Stimulated activated CD4-positive, alpha-beta T cell treated with anti-CD3 and anti-CD28 coated beads, Interleukin-4, amount 100 ng/mL, for 48 hours (primary cell): ENCODE data around the gene GRK1.

ENCODE experiments used
- DNase-seq, 2 donors: peaks; one replicate each; pipeline ENCODE4 v3.0.0-alpha.2; 2020; ENCODE audit warnings: low read depth in 2 of 2

The GRK1 gene

GRCh38 chr13:113729187-113730019, 62.4 kb downstream of the GRK1 start:
- no peak for DNase-seq

GRCh38 chr13:113730258-113730691, 63.3 kb downstream of the GRK1 start:
- no peak for DNase-seq

GRCh38 chr13:113730831-113731191, 63.8 kb downstream of the GRK1 start:
- DNase-seq = no peak

GRCh38 chr13:113731192-113732175, 64.5 kb downstream of the GRK1 start:
- DNase-seq = no peak

- DNase-seq = no peak
These were observed 65.3 kb downstream of the GRK1 start for GRCh38 chr13:113732176-113732960.

- no peak for DNase-seq
These were observed 66.2 kb downstream of the GRK1 start for GRCh38 chr13:113732961-113733950.

GRCh38 chr13:113734099-113734825, 67.2 kb downstream of the GRK1 start:
- no peak for DNase-seq

GRCh38 chr13:113734826-113735125, 67.8 kb downstream of the GRK1 start:
- no peak for DNase-seq

- DNase-seq = no peak
These were observed 68.2 kb downstream of the GRK1 start for GRCh38 chr13:113735194-113735593.

GRCh38 chr13:113735750-113736149, 68.7 kb downstream of the GRK1 start:
- DNase-seq = no peak

- DNase-seq = no peak
These were observed 69.3 kb downstream of the GRK1 start for GRCh38 chr13:113736258-113736731.

- DNase-seq = no peak
These were observed 70.8 kb downstream of the GRK1 start for GRCh38 chr13:113737803-113738202.

GRCh38 chr13:113739527-113740285, 72.7 kb downstream of the GRK1 start:
- DNase-seq = no peak

GRCh38 chr13:113740286-113740556, 73.2 kb downstream of the GRK1 start:
- DNase-seq = no peak

- DNase-seq = no peak
These were observed 73.6 kb downstream of the GRK1 start for GRCh38 chr13:113740661-113741060.

- DNase-seq = no peak
These were observed 74.2 kb downstream of the GRK1 start for GRCh38 chr13:113741191-113741668.

GRCh38 chr13:113742000-113742441, 75.0 kb downstream of the GRK1 start:
- DNase-seq = no peak

- DNase-seq = no peak
These were observed 75.6 kb downstream of the GRK1 start for GRCh38 chr13:113742445-113743120.
